Ishikawa (cell line): ENCODE data around the gene DCUN1D3.

Experiments
- CEBPB ChIP-seq: IDR thresholded peaks from 2 replicates; pipeline ENCODE4 v1.6.1; 2012
- CREB1 ChIP-seq: IDR thresholded peaks from 2 replicates; pipeline ENCODE4 v1.6.1; 2012; ENCODE audit warnings: low read depth
- EGR1 ChIP-seq: IDR thresholded peaks from 2 replicates; pipeline ENCODE4 v1.6.1; 2012
- EP300 ChIP-seq: IDR thresholded peaks from 2 replicates; pipeline ENCODE4 v1.6.1; 2012; ENCODE audit warnings: borderline replicate concordance
- FOXM1 ChIP-seq: IDR thresholded peaks from 2 replicates; pipeline ENCODE4 v1.6.1; 2012; ENCODE audit warnings: low read depth, borderline replicate concordance
- NFIC ChIP-seq: IDR thresholded peaks from 2 replicates; pipeline ENCODE4 v1.6.1; 2012
- RAD21 ChIP-seq: IDR thresholded peaks from 2 replicates; pipeline ENCODE4 v1.6.1; 2012; ENCODE audit warnings: low read depth
- TAF1 ChIP-seq: IDR thresholded peaks from 2 replicates; pipeline ENCODE4 v1.6.1; 2012; ENCODE audit warnings: low read depth, mild to moderate bottlenecking
- TCF12 ChIP-seq: IDR thresholded peaks from 2 replicates; pipeline ENCODE4 v1.6.1; 2012; ENCODE audit warnings: low read depth
- TEAD4 ChIP-seq: IDR thresholded peaks from 2 replicates; pipeline ENCODE4 v1.6.1; 2012
- YY1 ChIP-seq: IDR thresholded peaks from 2 replicates; pipeline ENCODE4 v1.6.1; 2012; ENCODE audit warnings: low read depth
- ZBTB7A ChIP-seq: IDR thresholded peaks from 2 replicates; pipeline ENCODE4 v1.6.1; 2012; ENCODE audit warnings: low read depth
- TF ChIP-seq, protein P1 (sequence below): IDR thresholded peaks from 2 replicates; pipeline ENCODE4 v1.6.1; 2012
- TF ChIP-seq, protein P2 (sequence below): IDR thresholded peaks from 2 replicates; pipeline ENCODE4 v1.6.1; 2012
- TF ChIP-seq, protein P3 (sequence below): IDR thresholded peaks from 2 replicates; pipeline ENCODE4 v1.6.1; 2012; ENCODE audit warnings: low read depth, mild to moderate bottlenecking

DCUN1D3 gene

DNA sequence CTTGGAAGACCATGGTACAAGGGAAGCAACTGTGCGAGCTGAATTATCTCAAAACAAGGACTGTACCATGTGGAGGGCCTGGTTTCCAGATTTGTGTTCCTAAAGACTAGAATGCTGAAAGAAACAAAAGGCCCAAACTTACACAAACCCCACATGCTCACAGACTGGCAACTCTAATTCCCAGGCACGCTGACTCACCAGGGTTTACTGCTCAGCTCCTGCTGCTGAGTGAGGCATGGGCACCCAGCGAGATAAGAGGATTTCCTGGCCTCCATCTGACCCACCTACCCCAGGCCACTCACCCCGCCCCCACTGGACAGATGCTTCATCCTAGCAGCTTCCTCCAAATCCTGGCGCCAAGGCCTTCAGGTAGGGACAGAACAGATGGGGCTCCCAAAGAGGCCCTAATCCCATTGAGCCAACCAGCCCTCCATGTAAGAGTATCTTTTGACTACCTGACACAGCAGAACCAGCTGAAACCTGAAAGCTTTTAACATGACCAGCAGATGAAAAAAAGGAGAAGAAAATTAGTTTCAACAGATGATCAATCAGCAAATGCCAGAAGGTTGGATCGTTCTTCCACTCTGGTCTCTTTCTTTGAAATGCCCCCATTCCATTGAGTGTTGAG, 33.9 kb downstream of the DCUN1D3 start:
- TF ChIP-seq FOXM1, result no peak
- TF ChIP-seq CREB1, result no peak
- TF ChIP-seq, protein P1, sequence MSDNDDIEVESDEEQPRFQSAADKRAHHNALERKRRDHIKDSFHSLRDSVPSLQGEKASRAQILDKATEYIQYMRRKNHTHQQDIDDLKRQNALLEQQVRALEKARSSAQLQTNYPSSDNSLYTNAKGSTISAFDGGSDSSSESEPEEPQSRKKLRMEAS, result no peak
- no peak for TF ChIP-seq TAF1
- TF ChIP-seq ZBTB7A, result no peak

DNA sequence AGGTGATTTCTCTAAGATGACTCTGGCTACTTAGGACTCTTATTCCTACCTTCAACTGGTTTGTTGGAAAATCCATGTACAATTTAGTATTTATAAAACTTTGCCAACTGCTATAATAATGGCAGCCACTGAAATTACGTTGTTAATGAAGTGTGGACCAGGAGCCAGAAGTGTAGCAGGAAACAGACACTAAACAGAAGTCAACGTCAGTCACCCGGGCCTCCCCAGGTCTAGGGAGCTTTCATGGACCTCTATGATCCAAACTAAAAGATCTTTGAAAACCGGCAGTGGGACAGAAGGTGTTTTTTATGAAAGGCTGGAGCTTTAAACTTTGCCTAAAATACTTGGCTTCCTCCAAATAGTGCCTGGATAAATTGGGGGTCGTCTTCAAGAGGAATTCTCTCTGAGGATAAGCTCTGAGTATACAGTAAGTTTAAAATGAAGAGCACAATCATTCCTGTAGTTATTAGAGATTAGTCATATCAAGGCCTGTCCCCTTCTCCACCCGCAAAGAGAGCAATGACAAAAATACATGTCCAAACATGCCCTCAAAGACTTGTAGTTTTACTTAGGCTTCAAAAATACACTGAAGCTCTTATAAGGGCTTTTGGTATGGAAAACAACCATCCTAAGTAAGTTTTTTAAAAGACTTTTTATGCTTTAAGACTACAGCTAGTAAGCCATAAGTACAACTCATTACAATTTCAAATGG, 34.6 kb downstream of the DCUN1D3 start:
- TF ChIP-seq, protein P2, sequence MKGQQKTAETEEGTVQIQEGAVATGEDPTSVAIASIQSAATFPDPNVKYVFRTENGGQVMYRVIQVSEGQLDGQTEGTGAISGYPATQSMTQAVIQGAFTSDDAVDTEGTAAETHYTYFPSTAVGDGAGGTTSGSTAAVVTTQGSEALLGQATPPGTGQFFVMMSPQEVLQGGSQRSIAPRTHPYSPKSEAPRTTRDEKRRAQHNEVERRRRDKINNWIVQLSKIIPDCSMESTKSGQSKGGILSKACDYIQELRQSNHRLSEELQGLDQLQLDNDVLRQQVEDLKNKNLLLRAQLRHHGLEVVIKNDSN, result no peak
- TF ChIP-seq TAF1, result no peak

DNA sequence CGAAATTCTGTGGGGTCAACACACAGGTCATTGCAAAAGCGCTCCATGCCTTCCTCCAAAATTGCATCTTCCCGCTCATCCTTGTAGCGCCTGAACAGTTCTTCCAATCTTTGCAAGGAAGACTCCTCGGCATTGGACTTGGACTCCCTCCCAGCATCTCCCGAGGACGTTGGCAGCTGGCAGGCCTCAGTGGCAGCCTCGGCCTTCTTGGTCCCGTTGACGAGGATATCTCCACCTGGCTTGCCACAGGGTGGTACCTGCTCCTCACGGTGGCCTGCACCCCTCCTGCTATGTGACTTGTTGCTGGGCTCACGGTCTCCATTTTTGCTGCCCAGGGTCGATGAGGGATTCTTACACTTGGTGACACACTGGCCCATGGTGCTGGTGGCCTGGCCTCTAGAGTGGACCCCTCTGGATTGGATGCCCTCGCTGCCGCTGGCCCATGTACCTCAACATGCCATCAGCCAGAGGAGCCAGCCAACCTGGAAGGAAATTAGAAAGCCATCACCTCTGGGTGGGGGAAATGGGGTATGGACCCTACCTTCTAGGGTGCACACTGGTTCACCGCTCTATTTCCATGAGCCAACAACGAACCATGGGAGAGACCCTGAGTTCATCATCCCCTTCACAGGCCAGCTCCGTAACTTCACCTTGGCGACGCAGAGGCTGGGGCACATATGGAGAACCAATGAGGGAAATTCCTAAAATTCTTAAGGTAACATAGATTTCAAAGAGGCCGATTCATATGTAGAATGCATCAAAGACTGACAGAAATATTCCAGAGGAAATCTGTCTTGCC, 37.8 kb downstream of the DCUN1D3 start:
- TF ChIP-seq FOXM1 (no peak), YY1 (no peak), TEAD4 (no peak), NFIC (no peak)
- TF ChIP-seq, protein P2, result no peak

DNA sequence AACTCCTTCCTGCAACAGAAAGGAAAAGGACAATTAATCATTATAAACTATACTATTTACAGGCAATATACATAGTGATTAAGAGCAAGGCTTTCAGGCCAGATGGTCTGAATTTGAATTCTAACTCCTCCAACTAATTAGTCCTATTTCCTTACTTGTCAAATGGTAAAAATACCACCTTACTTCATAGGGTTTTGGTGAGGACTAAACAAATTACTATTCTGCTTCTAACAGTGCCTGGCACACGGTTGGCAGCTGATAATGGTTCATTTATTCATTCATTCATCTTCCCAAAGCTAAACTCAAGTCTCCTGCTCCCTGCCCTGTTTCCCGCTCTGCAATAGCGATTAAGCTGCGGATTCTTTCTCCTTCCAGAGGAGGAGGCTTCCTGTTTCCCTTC, 39.8 kb downstream of the DCUN1D3 start:
- no peak for TF ChIP-seq ZBTB7A
- no peak for TF ChIP-seq RAD21
- no peak for TF ChIP-seq CEBPB
- no peak for TF ChIP-seq TAF1
- no peak for TF ChIP-seq EP300
- no peak for TF ChIP-seq TCF12
- TF ChIP-seq TEAD4, result no peak
- TF ChIP-seq EGR1, result no peak
- TF ChIP-seq YY1, result no peak
- no peak for TF ChIP-seq NFIC
- TF ChIP-seq, protein P2, result no peak
- TF ChIP-seq CREB1, result no peak
- TF ChIP-seq FOXM1, result no peak
- TF ChIP-seq, protein P3, sequence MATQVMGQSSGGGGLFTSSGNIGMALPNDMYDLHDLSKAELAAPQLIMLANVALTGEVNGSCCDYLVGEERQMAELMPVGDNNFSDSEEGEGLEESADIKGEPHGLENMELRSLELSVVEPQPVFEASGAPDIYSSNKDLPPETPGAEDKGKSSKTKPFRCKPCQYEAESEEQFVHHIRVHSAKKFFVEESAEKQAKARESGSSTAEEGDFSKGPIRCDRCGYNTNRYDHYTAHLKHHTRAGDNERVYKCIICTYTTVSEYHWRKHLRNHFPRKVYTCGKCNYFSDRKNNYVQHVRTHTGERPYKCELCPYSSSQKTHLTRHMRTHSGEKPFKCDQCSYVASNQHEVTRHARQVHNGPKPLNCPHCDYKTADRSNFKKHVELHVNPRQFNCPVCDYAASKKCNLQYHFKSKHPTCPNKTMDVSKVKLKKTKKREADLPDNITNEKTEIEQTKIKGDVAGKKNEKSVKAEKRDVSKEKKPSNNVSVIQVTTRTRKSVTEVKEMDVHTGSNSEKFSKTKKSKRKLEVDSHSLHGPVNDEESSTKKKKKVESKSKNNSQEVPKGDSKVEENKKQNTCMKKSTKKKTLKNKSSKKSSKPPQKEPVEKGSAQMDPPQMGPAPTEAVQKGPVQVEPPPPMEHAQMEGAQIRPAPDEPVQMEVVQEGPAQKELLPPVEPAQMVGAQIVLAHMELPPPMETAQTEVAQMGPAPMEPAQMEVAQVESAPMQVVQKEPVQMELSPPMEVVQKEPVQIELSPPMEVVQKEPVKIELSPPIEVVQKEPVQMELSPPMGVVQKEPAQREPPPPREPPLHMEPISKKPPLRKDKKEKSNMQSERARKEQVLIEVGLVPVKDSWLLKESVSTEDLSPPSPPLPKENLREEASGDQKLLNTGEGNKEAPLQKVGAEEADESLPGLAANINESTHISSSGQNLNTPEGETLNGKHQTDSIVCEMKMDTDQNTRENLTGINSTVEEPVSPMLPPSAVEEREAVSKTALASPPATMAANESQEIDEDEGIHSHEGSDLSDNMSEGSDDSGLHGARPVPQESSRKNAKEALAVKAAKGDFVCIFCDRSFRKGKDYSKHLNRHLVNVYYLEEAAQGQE, result no peak
- TF ChIP-seq, protein P1, result no peak

DNA sequence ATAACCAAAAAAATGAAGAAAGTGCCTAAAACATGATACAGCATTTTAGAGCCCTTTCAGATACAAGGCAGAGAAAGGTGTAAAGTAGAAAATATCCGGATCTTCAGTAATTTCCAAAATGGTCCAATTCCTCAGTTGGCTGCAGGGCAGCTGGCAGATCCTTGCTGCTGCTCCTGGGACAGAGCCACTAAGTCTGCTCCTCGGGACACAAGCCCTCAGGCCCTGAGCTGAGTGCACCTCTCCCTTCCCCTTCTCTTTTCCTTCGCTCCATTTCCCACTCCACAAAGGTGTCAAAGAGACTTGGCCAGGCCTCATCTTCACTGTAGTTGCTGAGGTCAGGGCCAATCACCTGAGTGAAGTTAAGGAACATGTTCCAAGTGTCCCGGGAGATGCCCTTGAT, 40.5 kb downstream of the DCUN1D3 start:
- TF ChIP-seq TAF1, result no peak
- TF ChIP-seq ZBTB7A, result no peak
- no peak for TF ChIP-seq TCF12
- no peak for TF ChIP-seq FOXM1
- TF ChIP-seq CEBPB, result no peak
- no peak for TF ChIP-seq EGR1

DNA sequence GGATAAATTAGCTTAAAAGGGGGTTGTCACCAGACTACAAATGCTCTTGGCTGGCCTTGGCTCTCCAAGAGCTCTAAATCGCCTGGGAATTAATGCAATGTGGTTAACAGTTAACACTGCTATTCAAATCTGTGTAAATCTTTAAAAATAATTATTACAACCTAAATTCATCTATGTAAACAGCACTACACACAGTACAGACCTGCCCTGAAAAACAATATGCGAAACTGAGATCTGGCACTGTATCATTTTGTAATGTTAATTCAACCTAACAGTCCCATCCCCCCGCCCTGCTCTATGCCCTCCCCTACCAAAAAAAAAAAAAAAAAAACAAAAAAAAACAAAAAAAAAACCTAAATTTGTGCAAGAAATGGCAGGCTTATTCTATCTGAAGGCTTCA, 40.9 kb downstream of the DCUN1D3 start:
- TF ChIP-seq TAF1 (no peak), NFIC (no peak), FOXM1 (no peak), TEAD4 (no peak), CREB1 (no peak), EP300 (no peak), YY1 (no peak), RAD21 (no peak), CEBPB (no peak), ZBTB7A (no peak), TCF12 (no peak), EGR1 (no peak)
- TF ChIP-seq, protein P3, result no peak
- TF ChIP-seq, protein P2, result no peak
- TF ChIP-seq, protein P1, result no peak
